HG03103 (cell line): Measurements from ENCODE around the gene MUC4.
"Not testable (repeated sequence)": the region's sequence is repeated elsewhere in the genome, so short reads cannot be mapped to it uniquely, and the experiment has no call there.

Source experiments
- ATAC-seq: cut with Tn5 transposase; IDR thresholded peaks from one replicate; pipeline ENCODE4 v1.9.1; 2021; ENCODE audit warnings: low read depth; ENCODE audit not compliant: unreplicated experiment

Gene MUC4

GRCh38 chr3:195722139-195722995, 89.4 kb downstream of the MUC4 start:
- ATAC-seq: not testable (repeated sequence)

GRCh38 chr3:195720831-195721506, 90.8 kb downstream of the MUC4 start, which contains the start of gene MUC20:
TSS of gene MUC20 (plus strand) at chr3:195720978. CDS start at chr3:195721008, 30 bp downstream.
- ATAC-seq: not testable (repeated sequence)

GRCh38 chr3:195719514-195720254, 92.0 kb downstream of the MUC4 start:
- ATAC-seq: not testable (repeated sequence)

- no peak for ATAC-seq
Measured at GRCh38 chr3:195718477-195718984, 93.2 kb downstream of the MUC4 start.

GRCh38 chr3:195717852-195718476, 93.8 kb downstream of the MUC4 start:
- no peak for ATAC-seq

GRCh38 chr3:195717416-195717815, 94.3 kb downstream of the MUC4 start:
- ATAC-seq: no peak

GRCh38 chr3:195715583-195716266, 96.0 kb downstream of the MUC4 start:
- no peak for ATAC-seq

- ATAC-seq: no peak
Measured at GRCh38 chr3:195715134-195715533, 96.6 kb downstream of the MUC4 start.

GRCh38 chr3:195714380-195715011, 97.2 kb downstream of the MUC4 start:
- no peak for ATAC-seq

- not testable (repeated sequence) for ATAC-seq
Measured at GRCh38 chr3:195713150-195713549, 98.6 kb downstream of the MUC4 start.

GRCh38 chr3:195712535-195712910, 99.2 kb downstream of the MUC4 start:
- ATAC-seq: not testable (repeated sequence)

GRCh38 chr3:195711813-195712534, 99.8 kb downstream of the MUC4 start:
- ATAC-seq: no peak

- ATAC-seq: not testable (repeated sequence)
Measured at GRCh38 chr3:195711091-195711812, 100.5 kb downstream of the MUC4 start.

- not testable (repeated sequence) for ATAC-seq
Measured at GRCh38 chr3:195710126-195710905, 101.4 kb downstream of the MUC4 start.

- ATAC-seq: no peak
Measured at GRCh38 chr3:195709676-195710085, 102.0 kb downstream of the MUC4 start.

- no peak for ATAC-seq
Measured at GRCh38 chr3:195708626-195709481, 102.9 kb downstream of the MUC4 start.
